ENCODE results near the gene PRDM7.

- TF ChIP-seq CTCF (IDR thresholded peaks at IDR 0.05; ENCODE audit: low read length) (no peak), EZH2 (IDR thresholded peaks at IDR 0.05; ENCODE audit: borderline replicate concordance, low read length) (no peak)
Measured at GRCh38 chr16:90018297-90018651, 58.9 kb downstream of the PRDM7 start.
